H1 (cell line): ENCODE data around the gene PRRG4. TPM values are rescaled to one million over a fixed set of nuclear protein-coding genes. Genes with fewer than 3 reads are reported as not detected.

Experiments
- CTCF ChIA-PET: fragments of 300-600 bp; sonication (Branson Sonifier 250); formaldehyde crosslinking; loops from one replicate; lab custom pipeline; 2021; ENCODE audit not compliant: partially characterized antibody; lab: Charles Lee
- POLR2A ChIA-PET: fragments of 300-600 bp; sonication (Branson Sonifier 250); formaldehyde crosslinking; loops from one replicate; lab custom pipeline; 2021; ENCODE audit warnings: inconsistent platforms; ENCODE audit not compliant: partially characterized antibody; lab: Charles Lee
- DNase-seq, 2 experiments: peaks; one replicate each; pipeline versions ENCODE4 v3.0.0 to v3.0.0-alpha.2; 2010 to 2022; ENCODE audit warnings: low spot score in 2 of 2, low read depth in 1 of 2, mixed read lengths in 1 of 2
- FAIRE-seq: peaks from 2 replicates; lab custom pipeline; 2011; peaks lifted over from hg19 to GRCh38; lab: Jason Lieb, UNC
- H2AFZ ChIP-seq: 2 replicates; pipeline ENCODE4 v1.8.1; 2012; ENCODE audit warnings: low read length, inconsistent platforms
- H2AK5ac ChIP-seq: 2 replicates; pipeline ENCODE4 v1.6.1; 2013; ENCODE audit warnings: low read depth, low read length
- H2BK120ac ChIP-seq: replicated peaks from 2 replicates; pipeline ENCODE3; 2013; ENCODE audit warnings: low read depth, low read length, inconsistent platforms
- H2BK12ac ChIP-seq: 2 replicates; pipeline ENCODE4 v1.6.1; 2013; ENCODE audit warnings: low read depth, low read length
- H2BK15ac ChIP-seq: 2 replicates; pipeline ENCODE4 v1.6.1; 2013; ENCODE audit warnings: low read length
- H2BK20ac ChIP-seq: 2 replicates; pipeline ENCODE4 v1.6.1; 2013; ENCODE audit warnings: low read length
- H2BK5ac ChIP-seq: 2 replicates; pipeline ENCODE4 v1.6.1; 2013; ENCODE audit warnings: low read depth, low read length
- H3K14ac ChIP-seq: 2 replicates; pipeline ENCODE4 v1.6.1; 2013; ENCODE audit warnings: inconsistent platforms; ENCODE audit not compliant: insufficient read length
- H3K18ac ChIP-seq: 2 replicates; pipeline ENCODE4 v1.6.1; 2013; ENCODE audit warnings: low read length; ENCODE audit errors: extremely low read depth
- H3K23ac ChIP-seq: 2 replicates; pipeline ENCODE4 v1.6.1; 2013; ENCODE audit warnings: inconsistent platforms; ENCODE audit not compliant: insufficient read length
- H3K23me2 ChIP-seq: 2 replicates; pipeline ENCODE4 v1.6.1; 2013; ENCODE audit warnings: low read depth, low read length
- H3K27ac ChIP-seq: 2 replicates; pipeline ENCODE4 v1.6.1; 2011; ENCODE audit warnings: low read depth, low read length, inconsistent platforms
- H3K27me3 ChIP-seq, 4 experiments: replicated peaks in 1 of 4; 1 replicate in 1 of 4; 2 replicates in 3 of 4; pipeline versions ENCODE4 v1.6.1 to v1.8.1; 2011 to 2013; ENCODE audit warnings: low read length in 3 of 4, mild to moderate bottlenecking in 3 of 4, inconsistent platforms in 2 of 4, mixed read lengths in 2 of 4, moderate library complexity in 1 of 4; ENCODE audit not compliant: control insufficient read depth in 3 of 4, insufficient read depth in 3 of 4; ENCODE audit errors: extremely low read depth in 1 of 4
- H3K36me3 ChIP-seq, 4 experiments: 2 replicates each; pipeline versions ENCODE4 v1.6.1 to v1.8.1; 2011 to 2013; ENCODE audit warnings: mild to moderate bottlenecking in 4 of 4, low read length in 3 of 4, moderate library complexity in 2 of 4, control low read depth in 1 of 4, inconsistent platforms in 1 of 4; ENCODE audit not compliant: insufficient read depth in 4 of 4, control insufficient read depth in 2 of 4
- H3K4ac ChIP-seq: replicated peaks from 2 replicates; pipeline ENCODE3; 2013; ENCODE audit warnings: low read length, low read depth, mixed read lengths, inconsistent platforms; ENCODE audit not compliant: insufficient read length
- H3K4me1 ChIP-seq, 4 experiments: replicated peaks in 1 of 4; 1 replicate in 1 of 4; 2 replicates in 3 of 4; pipeline versions ENCODE4 v1.6.1 to v1.8.1; 2011 to 2013; ENCODE audit warnings: low read length in 3 of 4, inconsistent platforms in 2 of 4, mixed read lengths in 1 of 4; ENCODE audit not compliant: insufficient read depth in 4 of 4, control insufficient read depth in 3 of 4
- H3K4me2 ChIP-seq, 2 experiments: 2 replicates each; pipeline versions ENCODE4 v1.6.1 to v1.8.1; 2011 to 2013; ENCODE audit warnings: low read depth in 2 of 2, low read length in 2 of 2, control low read depth in 1 of 2, inconsistent platforms in 1 of 2, mild to moderate bottlenecking in 1 of 2; ENCODE audit not compliant: insufficient read depth in 1 of 2
- H3K4me3 ChIP-seq, 4 experiments: fragments of 200-600, 300-600 bp in 1 of 4; sonication (generic), shearing (Covaris generic), sonication (Bioruptor Twin) in 1 of 4; 2 replicates each; pipeline versions ENCODE4 v1.5.1 to v1.8.1; 2011 to 2016; ENCODE audit warnings: low read length in 4 of 4, low read depth in 3 of 4, control low read depth in 2 of 4, inconsistent platforms in 2 of 4, mild to moderate bottlenecking in 2 of 4, mixed read lengths in 1 of 4, moderate library complexity in 1 of 4; ENCODE audit not compliant: insufficient read depth in 2 of 4; ENCODE audit errors: extremely low read depth in 1 of 4
- H3K56ac ChIP-seq: replicated peaks from 2 replicates; pipeline ENCODE3; 2013; ENCODE audit warnings: low read depth, mild to moderate bottlenecking, mixed read lengths, low read length, inconsistent platforms; ENCODE audit not compliant: insufficient read length
- H3K79me1 ChIP-seq: 2 replicates; pipeline ENCODE4 v1.6.1; 2013; ENCODE audit warnings: low read depth, low read length, control low read depth
- H3K79me2 ChIP-seq, 2 experiments: 2 replicates each; pipeline versions ENCODE4 v1.6.1 to v1.8.1; 2012 to 2013; ENCODE audit warnings: low read length in 2 of 2, mild to moderate bottlenecking in 2 of 2, inconsistent platforms in 1 of 2; ENCODE audit not compliant: insufficient read depth in 2 of 2, control insufficient read depth in 1 of 2
- H3K9ac ChIP-seq, 4 experiments: replicated peaks in 1 of 4; 1 replicate in 1 of 4; 2 replicates in 3 of 4; pipeline versions ENCODE4 v1.6.1 to v1.8.1; 2011 to 2013; ENCODE audit warnings: low read depth in 3 of 4, low read length in 3 of 4, control low read depth in 2 of 4, mild to moderate bottlenecking in 2 of 4, moderate library complexity in 2 of 4, inconsistent platforms in 1 of 4; ENCODE audit errors: extremely low read depth in 1 of 4
- H3K9me3 ChIP-seq, 2 experiments: 2 replicates each; pipeline versions ENCODE4 v1.6.1 to v1.8.1; 2012 to 2013; ENCODE audit warnings: mild to moderate bottlenecking in 2 of 2, moderate library complexity in 2 of 2, control low read depth in 1 of 2, inconsistent platforms in 1 of 2, low read depth in 1 of 2, low read length in 1 of 2, mixed read lengths in 1 of 2; ENCODE audit not compliant: insufficient read depth in 2 of 2
- H4K20me1 ChIP-seq, 2 experiments: replicated peaks in 1 of 2; 2 replicates each; pipeline versions ENCODE3 to v1.8.1; 2011 to 2013; ENCODE audit warnings: inconsistent platforms in 2 of 2, low read length in 2 of 2, mild to moderate bottlenecking in 1 of 2; ENCODE audit not compliant: insufficient read depth in 2 of 2, control insufficient read depth in 1 of 2
- H4K5ac ChIP-seq: 2 replicates; pipeline ENCODE4 v1.6.1; 2013; ENCODE audit warnings: low read length, low read depth, mixed read lengths, inconsistent platforms; ENCODE audit not compliant: insufficient read length
- H4K8ac ChIP-seq: 2 replicates; pipeline ENCODE4 v1.8.0; 2013; ENCODE audit warnings: mild to moderate bottlenecking, moderate library complexity, low read length, inconsistent platforms; ENCODE audit not compliant: insufficient read depth; ENCODE audit errors: extremely low read depth
- H4K91ac ChIP-seq: replicated peaks from 2 replicates; pipeline ENCODE3; 2013; ENCODE audit warnings: low read length, mixed read lengths, inconsistent platforms; ENCODE audit not compliant: insufficient read length
- ASH2L ChIP-seq: fragments of 200-600, 300-600 bp; sonication (generic); IDR thresholded peaks from one replicate; pipeline ENCODE4 v1.7.1; 2017; ENCODE audit warnings: low read length
- BACH1 ChIP-seq: IDR thresholded peaks from 2 replicates; pipeline ENCODE4 v1.6.1; 2012; ENCODE audit warnings: low read length, improper control_type of control experiment
- CBX5 ChIP-seq: fragments of 300-800, 300-1000 bp; sonication (generic); IDR thresholded peaks from 2 replicates; pipeline ENCODE4 v1.7.1; 2016; ENCODE audit warnings: antibody characterized with exemption, low read length, low read depth
- EGR1 ChIP-seq: IDR thresholded peaks from 2 replicates; pipeline ENCODE4 v1.6.1; 2011; ENCODE audit warnings: low read depth, low read length, borderline replicate concordance
- KDM4A ChIP-seq: IDR thresholded peaks from one replicate; pipeline ENCODE4 v1.7.1; 2012; ENCODE audit warnings: low read depth, mild to moderate bottlenecking, moderate library complexity, low read length, inconsistent platforms; ENCODE audit not compliant: severe bottlenecking
- MAX ChIP-seq: IDR thresholded peaks from 2 replicates; pipeline ENCODE4 v1.6.1; 2012; ENCODE audit warnings: inconsistent platforms
- PHF8 ChIP-seq: fragments of 200-600 bp; sonication (generic); conservative IDR thresholded peaks from 2 replicates; pipeline ENCODE4 v1.7.1; 2012; ENCODE audit warnings: low read depth, mild to moderate bottlenecking, inconsistent platforms, low read length, moderate library complexity
- SAP30 ChIP-seq: fragments of 300-600 bp; sonication (generic); IDR thresholded peaks from 2 replicates; pipeline ENCODE4 v1.7.1; 2012; ENCODE audit warnings: low read length, moderate library complexity, mild to moderate bottlenecking, inconsistent platforms; ENCODE audit not compliant: insufficient read depth, insufficient replicate concordance
- SIN3A ChIP-seq, 2 experiments: IDR thresholded peaks in 1 of 2; conservative IDR thresholded peaks in 1 of 2; 2 replicates each; pipeline ENCODE4 v1.6.1; 2011 to 2012; ENCODE audit warnings: low read length in 2 of 2, improper control_type of control experiment in 1 of 2, low read depth in 1 of 2, mild to moderate bottlenecking in 1 of 2
- TAF1 ChIP-seq: IDR thresholded peaks from 2 replicates; pipeline ENCODE4 v1.6.1; 2011; ENCODE audit warnings: mild to moderate bottlenecking, low read depth, low read length
- WGBS, 2 experiments: shearing (Covaris generic) in 1 of 2; methylation state at CpG; one replicate each; pipeline versions ENCODE4 v1.1.6 to v1.1.7; 2013 to 2015; ENCODE audit warnings: low lambda C conversion rate in 2 of 2, mixed read lengths in 2 of 2, inconsistent platforms in 1 of 2, low coverage in 1 of 2, missing lambda C conversion rate in 1 of 2; ENCODE audit not compliant: insufficient replicate concordance in 2 of 2, insufficient coverage in 1 of 2, insufficient read length in 1 of 2; ENCODE audit errors: extremely low coverage in 1 of 2, missing lambda C conversion rate in 1 of 2; 5-methylcytosine and 5-hydroxymethylcytosine counted together
- polyA plus RNA-seq, 7 experiments: library from polyadenylated mRNA; depleted of rRNA in 3 of 7; stranded (reverse) in 5 of 7; unstranded in 2 of 7; fragments of >200 nt in 5 of 7; fragments of 200-250 nt in 2 of 7; gene quantifications; 1 replicate in 5 of 7; 2 replicates in 1 of 7; 4 replicates in 1 of 7; pipeline versions ENCODE4 v1.2.1 to v1.2.3, GENCODE V29; 2011 to 2013; ENCODE audit warnings: missing spikeins in 2 of 7, mixed read lengths in 2 of 7
- total RNA-seq: library from RNA; stranded (reverse); fragmentation: NEBNext Ultra II Directional; extraction: Animal tissue kit (Norgen Biotek cat#: 25700); gene quantifications from 2 replicates; pipeline ENCODE4 v1.2.1, GENCODE V29; 2021

The PRRG4 gene
- total and polyA plus RNA-seq, 2 of the 8 experiments (the other 6 are each of a cell fraction or from before 2014, with no cell fraction given) = 0.65 to 1.7 TPM

DNA sequence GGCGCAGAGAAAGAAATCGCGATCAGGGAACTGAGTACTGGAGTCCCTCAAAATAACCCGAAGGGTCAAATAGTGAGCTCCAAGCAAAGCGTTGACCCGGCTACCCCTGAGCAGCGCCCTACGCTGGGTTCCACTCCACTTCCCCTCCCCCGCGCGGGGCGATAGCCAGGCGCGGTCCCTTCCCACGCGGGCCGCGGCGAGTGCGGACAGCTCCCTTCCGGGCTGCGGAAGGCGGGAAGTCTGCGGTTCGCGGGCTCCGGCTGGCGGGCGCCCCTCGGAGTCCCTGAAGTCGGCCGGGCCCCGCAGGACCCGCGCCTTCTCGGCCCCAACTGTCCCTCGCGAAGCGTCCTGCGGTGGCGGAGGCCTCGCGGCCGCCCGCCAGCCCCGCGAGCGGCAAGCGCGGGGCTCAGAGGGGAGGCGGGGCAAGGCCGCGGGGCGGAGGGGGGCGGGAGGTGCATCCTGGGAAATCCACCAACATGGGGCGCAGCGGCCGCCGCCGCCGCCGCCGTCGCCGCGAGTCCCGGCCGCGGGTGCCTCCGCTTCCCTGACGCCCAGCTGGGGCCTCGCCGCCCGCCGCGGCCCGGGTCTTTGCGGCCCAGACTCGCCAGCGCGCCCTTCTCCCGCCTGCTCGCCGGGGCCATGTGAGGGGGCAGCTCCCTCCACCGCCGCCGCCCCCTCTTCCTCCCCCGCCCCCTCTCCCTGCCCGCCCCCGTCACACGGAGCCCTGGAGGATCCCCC, 62.8 kb downstream of the PRRG4 start, which contains the start of gene QSER1:
Gene QSER1, plus strand, starts transcription at position 457 of the 738 bp plus-strand sequence. CDS start 315 bp downstream, outside the sequence.
- H3K4me1 ChIP-seq = peaks cover 2 to 21% (median 4%) of the 10 kb centered on the region in 4 experiments; a peak in 6 of 7 replicates
- FAIRE-seq (no peak), DNase-seq (peak in 1 of 2 experiments; percentile 83)
- peak within 1 kb of the TSS; percentile 88 to 91 (median 90) for H3K9ac ChIP-seq
- peak within 1 kb of the TSS; percentile 96 for H3K4ac ChIP-seq
- no peaks in the 10 kb centered on the region for H3K27me3 ChIP-seq
- peak within 1 kb of the TSS; percentile 96 for H4K91ac ChIP-seq
- H2BK20ac ChIP-seq = peak within 1 kb of the TSS; percentile 94
- H3K27ac ChIP-seq = peak within 1 kb of the TSS; percentile 97
- H2AK5ac ChIP-seq = no peak within 1 kb of the TSS; the same call in 1 of the 2 replicates
- H2BK5ac ChIP-seq = peak within 1 kb of the TSS; percentile 94
- H4K5ac ChIP-seq = peak within 1 kb of the TSS; percentile 94
- H3K14ac ChIP-seq = peak within 1 kb of the TSS; percentile 11
- H3K23ac ChIP-seq = no peak within 1 kb of the TSS
- peaks cover 9 to 13% of the 10 kb centered on the region in 2 experiments for H4K20me1 ChIP-seq
- H3K9me3 ChIP-seq = peaks cover 6 to 9% of the 10 kb centered on the region in 2 experiments
- CTCF ChIA-PET = interaction anchor here (0.6 to 2.2 kb wide), 7 partner anchors 11 to 63 kb away, joined by 3 to 6 read pairs (median 3); no protein-coding TSS in a partner anchor
- H2BK15ac ChIP-seq = 0 out of 2 replicates have a peak within 1 kb of the TSS, but pooled peaks have one; percentile 26
- 2% methylated on average over 32 of the region's 91 CpGs; no CpG with 5 or more reads in 1 of the 2 experiments for WGBS, 2 experiments
- peak within 1 kb of the TSS; percentile 84 to 98 (median 93) for H3K4me3 ChIP-seq
- H2BK12ac ChIP-seq = peak within 1 kb of the TSS; percentile 23; the same call in 1 of the 2 replicates
- H3K36me3 ChIP-seq = peaks cover 0 to 19% (median 2%) of the 10 kb centered on the region in 4 experiments; a peak in 2 of 8 replicates
- H3K23me2 ChIP-seq = no peaks in the 10 kb centered on the region
- H3K56ac ChIP-seq = peak within 1 kb of the TSS; percentile 88
- POLR2A ChIA-PET = interaction anchor here (0.6 to 3.1 kb wide), 22 partner anchors 8 to 451 kb away, joined by 3 to 19 read pairs (median 5); partner anchors contain the start of gene TCP11L1
- peak within 1 kb of the TSS; percentile 94 for H4K8ac ChIP-seq
- H2BK120ac ChIP-seq = peak within 1 kb of the TSS; percentile 97
- peak within 1 kb of the TSS; percentile 98 for H3K18ac ChIP-seq
- H3K4me2 ChIP-seq = peak within 1 kb of the TSS; percentile 74 to 91
- no peak within 1 kb of the TSS for H2AFZ ChIP-seq
- H3K79me1 ChIP-seq = peaks cover 4% of the 10 kb centered on the region; the same call in 1 of the 2 replicates
- peaks cover 23 to 42% of the 10 kb centered on the region in 2 experiments for H3K79me2 ChIP-seq
- TF ChIP-seq ASH2L (peak; percentile 65), CBX5 (no peak), SIN3A (conservative IDR thresholded peaks at IDR 0.05 in 1 of 2, IDR thresholded peaks at IDR 0.05 in 1 of 2; ENCODE audit: low read depth in 1 of 2, low read length in 2 of 2) (peak in 1 of 2 experiments; percentile 51; a peak in 1 of 4 replicates), SAP30 (no peak), MAX (peak; percentile 20; the same call in 1 of the 2 replicates), TAF1 (peak; percentile 67; the same call in 1 of the 2 replicates), PHF8 (peak; percentile 88), BACH1 (peak; percentile 44), EGR1 (peak; percentile 19; the same call in 1 of the 2 replicates), KDM4A (peak; percentile 35)
